ENCODE measurements around the gene ADAM19. TPM values are rescaled to one million over a fixed set of nuclear protein-coding genes. Genes with fewer than 3 reads are reported as not detected.
A peak's percentile ranks its signal among the peaks of the same experiment; 100 is the strongest.
"Not testable (repeated sequence)": the region's sequence is repeated elsewhere in the genome, so short reads cannot be mapped to it uniquely, and the experiment has no call there.

The ADAM19 gene
- total and polyA plus RNA-seq, 2 donors from 2014 or later = 0.88 to 9.2 TPM

- no peaks in the 10 kb centered on the region for H3K27me3 ChIP-seq (ENCODE audit: control insufficient read depth, insufficient read depth, low read length)
- no peak overlapping the region for H3K27ac ChIP-seq (ENCODE audit: low read depth in 2 of 2, low read length in 2 of 2)
- intact Hi-C loops (cut with DNase I) = loop anchor here (10.0 kb wide), 1 partner anchor 281 kb away; no protein-coding TSS in a partner anchor
- FAIRE-seq = no peak
- H3K4me1 ChIP-seq (ENCODE audit: control insufficient read depth in 2 of 3, insufficient read depth in 2 of 3, low read depth in 1 of 3, low read length in 3 of 3) = no peaks in the 10 kb centered on the region
- H3K9me3 ChIP-seq (ENCODE audit: control insufficient read depth in 2 of 3, insufficient read depth in 1 of 3, low read length in 3 of 3) = no peaks in the 10 kb centered on the region
- H3K36me3 ChIP-seq (ENCODE audit: control insufficient read depth in 2 of 3, insufficient read depth in 3 of 3, low read length in 3 of 3) = no peaks in the 10 kb centered on the region
- no peak overlapping the region for H3K9ac ChIP-seq (ENCODE audit: low read length in 3 of 3)
- no peak overlapping the region for H3K4me3 ChIP-seq (ENCODE audit: low read length in 3 of 3)
- no peak for DNase-seq
- no peak for TF ChIP-seq CTCF (IDR thresholded peaks at IDR 0.05; ENCODE audit: borderline replicate concordance, extremely low read depth, insufficient read depth)
These were observed 141.5 kb downstream of the ADAM19 start for GRCh38 chr5:157434096-157434495.

DNA sequence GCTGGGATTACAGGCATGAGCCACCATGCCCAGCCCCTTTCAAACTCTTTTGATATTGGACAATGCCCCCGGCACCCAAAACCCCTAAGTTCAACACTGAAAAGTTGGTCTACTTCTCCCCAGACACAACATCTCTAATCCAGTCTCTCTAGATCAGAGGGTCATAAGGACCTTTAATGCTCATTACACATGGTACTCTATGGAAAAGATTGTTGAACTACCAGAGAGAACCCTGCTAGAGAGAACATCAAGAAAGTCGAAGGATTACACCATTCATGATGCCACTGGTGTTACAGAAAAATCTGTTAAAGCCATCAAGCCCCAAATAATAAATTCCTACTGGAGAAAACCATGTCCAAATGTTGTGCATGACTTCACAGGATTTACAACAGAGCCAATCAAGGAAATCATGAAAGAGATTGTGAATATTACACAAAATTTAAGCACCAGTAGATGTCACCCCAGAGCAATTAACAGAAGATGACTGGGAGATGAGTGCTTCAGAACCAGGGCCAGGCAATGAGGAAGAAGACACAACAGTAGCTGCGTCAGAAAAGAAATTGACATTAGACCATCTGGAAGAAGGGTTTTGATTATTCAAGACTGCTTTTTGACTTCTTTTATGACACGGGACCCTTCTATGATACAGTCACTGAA, 143.9 kb downstream of the ADAM19 start:
- peak; percentile 38 for TF ChIP-seq CTCF (IDR thresholded peaks at IDR 0.05; ENCODE audit: borderline replicate concordance, extremely low read depth, insufficient read depth)
- H3K4me1 ChIP-seq (ENCODE audit: control insufficient read depth in 2 of 3, insufficient read depth in 2 of 3, low read depth in 1 of 3, low read length in 3 of 3) = no peaks in the 10 kb centered on the region
- H3K27me3 ChIP-seq (ENCODE audit: control insufficient read depth, insufficient read depth, low read length) = no peaks in the 10 kb centered on the region
- intact Hi-C loops (cut with DNase I) = loop anchor here (10.0 kb wide), 1 partner anchor 283 kb away; no protein-coding TSS in a partner anchor
- H3K27ac ChIP-seq (ENCODE audit: low read depth in 2 of 2, low read length in 2 of 2) = no peak overlapping the region
- FAIRE-seq (peak; percentile 95), DNase-seq (peak in 2 of 5 donors; percentile 69 to 77)
- no peaks in the 10 kb centered on the region for H3K9me3 ChIP-seq (ENCODE audit: control insufficient read depth in 2 of 3, insufficient read depth in 1 of 3, low read length in 3 of 3)
- H3K36me3 ChIP-seq (ENCODE audit: control insufficient read depth in 2 of 3, insufficient read depth in 3 of 3, low read length in 3 of 3) = no peaks in the 10 kb centered on the region
- no peak overlapping the region for H3K9ac ChIP-seq (ENCODE audit: low read length in 3 of 3)
- H3K4me3 ChIP-seq (ENCODE audit: low read length in 3 of 3) = no peak overlapping the region

- not testable (repeated sequence) for FAIRE-seq; H3K27ac ChIP-seq (ENCODE audit: low read depth in 2 of 2, low read length in 2 of 2); H3K4me3 ChIP-seq (ENCODE audit: low read length in 3 of 3); DNase-seq; H3K9me3 ChIP-seq (ENCODE audit: control insufficient read depth in 2 of 3, insufficient read depth in 1 of 3, low read length in 3 of 3); H3K4me1 ChIP-seq (ENCODE audit: control insufficient read depth in 2 of 3, insufficient read depth in 2 of 3, low read depth in 1 of 3, low read length in 3 of 3); H3K36me3 ChIP-seq (ENCODE audit: control insufficient read depth in 2 of 3, insufficient read depth in 3 of 3, low read length in 3 of 3); H3K9ac ChIP-seq (ENCODE audit: low read length in 3 of 3); H3K27me3 ChIP-seq (ENCODE audit: control insufficient read depth, insufficient read depth, low read length)
- intact Hi-C loops (cut with DNase I) = loop anchor here (10.0 kb wide), 1 partner anchor 285 kb away; no protein-coding TSS in a partner anchor
These were observed 145.7 kb downstream of the ADAM19 start for GRCh38 chr5:157429920-157430319.

Other genes starting within 250 kb of the ADAM19 start
- gene NIPAL4, start 115.6 kb downstream of the ADAM19 start, total RNA-seq = not detected
- gene NIPAL4, start 115.6 kb downstream of the ADAM19 start, polyA plus RNA-seq (ENCODE audit: insufficient read depth, low read depth, low replicate concordance) = not detected
- gene SOX30, start 76.7 kb upstream of the ADAM19 start, total RNA-seq = 0.09 TPM
- gene SOX30, start 76.7 kb upstream of the ADAM19 start, polyA plus RNA-seq (ENCODE audit: insufficient read depth, low read depth, low replicate concordance) = not detected
- gene C5orf52, start 95.8 kb upstream of the ADAM19 start, total RNA-seq = not detected
- gene C5orf52, start 95.8 kb upstream of the ADAM19 start, polyA plus RNA-seq (ENCODE audit: insufficient read depth, low read depth, low replicate concordance) = not detected
- gene THG1L, start 155.6 kb upstream of the ADAM19 start, total RNA-seq = 11.7 TPM
- gene THG1L, start 155.6 kb upstream of the ADAM19 start, polyA plus RNA-seq (ENCODE audit: insufficient read depth, low read depth, low replicate concordance) = 9.8 TPM
- 2.8 TPM for gene LSM11, start 167.9 kb upstream of the ADAM19 start, total RNA-seq
- 0.97 TPM for gene LSM11, start 167.9 kb upstream of the ADAM19 start, polyA plus RNA-seq (ENCODE audit: insufficient read depth, low read depth, low replicate concordance)